A549 (cell line): ENCODE results near the gene RNF166. TPM values are rescaled to one million over a fixed set of nuclear protein-coding genes. Genes with fewer than 3 reads are reported as not detected.

ENCODE experiments used
- ATAC-seq, 2 experiments: fragments of 200-7000 bp in 1 of 2; fragments of >200 bp in 1 of 2; cut with Nextera tagmentation in 1 of 2; cut with Tn5 transposase in 1 of 2; 3 replicates each; pipeline versions ENCODE4 v1.8.0 to v1.9.1; 2018 to 2020; ENCODE audit warnings: mild to moderate bottlenecking in 1 of 2, moderate library complexity in 1 of 2
- CTCF ChIA-PET: fragments of 300-600 bp; sonication (Branson Sonifier 250); formaldehyde crosslinking; extraction: SDS; loops from one replicate; lab custom pipeline; 2021; ENCODE audit warnings: antibody characterized with exemption, inconsistent platforms; lab: Yijun Ruan, JAX
- POLR2A ChIA-PET: fragments of 350-600 bp; formaldehyde crosslinking; extraction: SDS; loops from one replicate; lab custom pipeline; 2021; ENCODE audit warnings: antibody characterized with exemption, inconsistent platforms; lab: Yijun Ruan, JAX
- DNase-seq, 2 experiments: peaks; one replicate each; pipeline versions ENCODE4 v3.0.0 to v3.0.0-alpha.2; 2011 to 2016; ENCODE audit warnings: low read depth in 1 of 2, low spot score in 1 of 2
- FAIRE-seq: peaks from 2 replicates; lab custom pipeline; 2011; peaks lifted over from hg19 to GRCh38; lab: Jason Lieb, UNC
- H3K27ac ChIP-seq, 2 experiments: fragments of >200 bp; sonication (Bioruptor Twin); formaldehyde crosslinking; 3 replicates each; pipeline ENCODE4 v1.5.1; 2016 to 2017
- H3K4me1 ChIP-seq: fragments of >200 bp; sonication (Bioruptor Twin); formaldehyde crosslinking; 3 replicates; pipeline ENCODE4 v1.6.1; 2016
- H3K4me2 ChIP-seq: fragments of >200 bp; sonication (Bioruptor Twin); formaldehyde crosslinking; 3 replicates; pipeline ENCODE4 v1.6.1; 2016
- H3K4me3 ChIP-seq: fragments of >200 bp; sonication (Bioruptor Twin); formaldehyde crosslinking; 3 replicates; pipeline ENCODE4 v1.5.1; 2016
- H3K9me3 ChIP-seq: fragments of >200 bp; sonication (Bioruptor Twin); formaldehyde crosslinking; 3 replicates; pipeline ENCODE4 v1.6.1; 2016
- BCL3 ChIP-seq: fragments of >200 bp; sonication (Bioruptor Twin); formaldehyde crosslinking; IDR thresholded peaks from 3 replicates; pipeline ENCODE4 v1.6.1; 2016
- EHF ChIP-seq: fragments of 250-450 bp; sonication (Bioruptor Pico); IDR thresholded peaks from 2 replicates; pipeline ENCODE4 v1.5.0; 2020; ENCODE audit warnings: mild to moderate bottlenecking
- FOSL2 ChIP-seq, 2 experiments: fragments of 450-650 bp in 1 of 2; fragments of >200 bp in 1 of 2; sonication (Bioruptor Twin) in 1 of 2; formaldehyde crosslinking; IDR thresholded peaks; 2 replicates each; pipeline versions ENCODE4 v1.5.0 to v1.6.1; 2016 to 2020; ENCODE audit warnings: mild to moderate bottlenecking in 1 of 2, moderate library complexity in 1 of 2
- HDAC2 ChIP-seq: fragments of 200-600 bp; sonication (generic); IDR thresholded peaks from 2 replicates; pipeline ENCODE4 v1.6.1; 2016
- JUN ChIP-seq, 2 experiments: fragments of >200 bp; sonication (Bioruptor Twin); formaldehyde crosslinking; IDR thresholded peaks; 2 replicates in 1 of 2; 3 replicates in 1 of 2; pipeline ENCODE4 v1.6.1; 2016 to 2017
- KDM1A ChIP-seq: fragments of 200-600 bp; sonication (generic); IDR thresholded peaks from 2 replicates; pipeline ENCODE4 v1.6.1; 2016; ENCODE audit warnings: low read depth, mild to moderate bottlenecking
- NPAS2 ChIP-seq: fragments of 250-450 bp; sonication (Bioruptor Pico); IDR thresholded peaks from 2 replicates; pipeline ENCODE4 v1.8.0; 2022; ENCODE audit warnings: mild to moderate bottlenecking, moderate library complexity, borderline replicate concordance
- RAD21 ChIP-seq, 2 experiments: fragments of >200 bp in 1 of 2; sonication (Bioruptor Twin) in 1 of 2; formaldehyde crosslinking in 1 of 2; IDR thresholded peaks in 1 of 2; conservative IDR thresholded peaks in 1 of 2; 2 replicates in 1 of 2; 3 replicates in 1 of 2; pipeline ENCODE4 v1.6.1; 2012 to 2018; ENCODE audit warnings: inconsistent platforms in 1 of 2
- RCOR1 ChIP-seq: fragments of 150-350 bp; IDR thresholded peaks from 2 replicates; pipeline ENCODE4 v1.6.1; 2014; ENCODE audit warnings: antibody characterized with exemption, low read length, low read depth
- RFX5 ChIP-seq: fragments of 450-650 bp; IDR thresholded peaks from 2 replicates; pipeline ENCODE4 v1.7.1; 2014; ENCODE audit warnings: antibody characterized with exemption, mild to moderate bottlenecking, moderate library complexity
- RNF2 ChIP-seq: fragments of 200-600 bp; sonication (generic); IDR thresholded peaks from 2 replicates; pipeline ENCODE4 v1.6.1; 2016; ENCODE audit warnings: low read depth, mild to moderate bottlenecking, antibody characterized with exemption, moderate library complexity, borderline replicate concordance
- SMC3 ChIP-seq: fragments of >200 bp; sonication (Bioruptor Twin); formaldehyde crosslinking; IDR thresholded peaks from 3 replicates; pipeline ENCODE4 v1.6.1; 2018; ENCODE audit warnings: inconsistent platforms
- SREBF2 ChIP-seq: fragments of 450-650 bp; IDR thresholded peaks from 2 replicates; pipeline ENCODE4 v1.6.1; 2014; ENCODE audit warnings: mild to moderate bottlenecking, moderate library complexity
- TFCP2L1 ChIP-seq: fragments of 250-450 bp; sonication (Bioruptor Pico); IDR thresholded peaks from 2 replicates; pipeline ENCODE4 v1.5.0; 2021; ENCODE audit warnings: mild to moderate bottlenecking
- WGBS: methylation state at CpG from one replicate; pipeline ENCODE4 v1.1.6; 2017; ENCODE audit errors: missing lambda C conversion rate; 5-methylcytosine and 5-hydroxymethylcytosine counted together
- polyA plus RNA-seq, 4 experiments: library from polyadenylated mRNA; depleted of rRNA in 3 of 4; stranded (reverse); fragments of >200 nt; fragmentation: RNase III in 1 of 4; extraction: RNeasy Plus Mini Kit Qiagen cat#74134 plus additional on column Dnase treatment in 1 of 4; gene quantifications; 2 replicates in 3 of 4; 3 replicates in 1 of 4; pipeline ENCODE4 v1.2.3, GENCODE V29; 2011 to 2017
- TF ChIP-seq, protein P1 (sequence below): fragments of 200-600 bp; sonication (generic); IDR thresholded peaks from 2 replicates; pipeline ENCODE4 v1.6.1; 2016; ENCODE audit warnings: antibody characterized with exemption, mild to moderate bottlenecking, moderate library complexity
- TF ChIP-seq, protein P2 (sequence below): fragments of 250-450 bp; sonication (Bioruptor Pico); IDR thresholded peaks from 2 replicates; pipeline ENCODE4 v1.5.0; 2020; ENCODE audit warnings: low read depth, mild to moderate bottlenecking, moderate library complexity
- TF ChIP-seq, protein P3 (sequence below): fragments of 450-650 bp; IDR thresholded peaks from 2 replicates; pipeline ENCODE4 v1.6.1; 2014; ENCODE audit warnings: antibody characterized with exemption
- TF ChIP-seq, protein P4 (sequence below): IDR thresholded peaks from 2 replicates; pipeline ENCODE4 v1.6.1; 2012; ENCODE audit warnings: low read depth, borderline replicate concordance

The RNF166 gene
- polyA plus RNA-seq, 2 of the 4 experiments (the other 2 are of a cell fraction): 9.4 to 11.6 TPM

GRCh38 chr16:88680554-88681083, 25.6 kb downstream of the RNF166 start (continued):
- TF ChIP-seq, protein P1, sequence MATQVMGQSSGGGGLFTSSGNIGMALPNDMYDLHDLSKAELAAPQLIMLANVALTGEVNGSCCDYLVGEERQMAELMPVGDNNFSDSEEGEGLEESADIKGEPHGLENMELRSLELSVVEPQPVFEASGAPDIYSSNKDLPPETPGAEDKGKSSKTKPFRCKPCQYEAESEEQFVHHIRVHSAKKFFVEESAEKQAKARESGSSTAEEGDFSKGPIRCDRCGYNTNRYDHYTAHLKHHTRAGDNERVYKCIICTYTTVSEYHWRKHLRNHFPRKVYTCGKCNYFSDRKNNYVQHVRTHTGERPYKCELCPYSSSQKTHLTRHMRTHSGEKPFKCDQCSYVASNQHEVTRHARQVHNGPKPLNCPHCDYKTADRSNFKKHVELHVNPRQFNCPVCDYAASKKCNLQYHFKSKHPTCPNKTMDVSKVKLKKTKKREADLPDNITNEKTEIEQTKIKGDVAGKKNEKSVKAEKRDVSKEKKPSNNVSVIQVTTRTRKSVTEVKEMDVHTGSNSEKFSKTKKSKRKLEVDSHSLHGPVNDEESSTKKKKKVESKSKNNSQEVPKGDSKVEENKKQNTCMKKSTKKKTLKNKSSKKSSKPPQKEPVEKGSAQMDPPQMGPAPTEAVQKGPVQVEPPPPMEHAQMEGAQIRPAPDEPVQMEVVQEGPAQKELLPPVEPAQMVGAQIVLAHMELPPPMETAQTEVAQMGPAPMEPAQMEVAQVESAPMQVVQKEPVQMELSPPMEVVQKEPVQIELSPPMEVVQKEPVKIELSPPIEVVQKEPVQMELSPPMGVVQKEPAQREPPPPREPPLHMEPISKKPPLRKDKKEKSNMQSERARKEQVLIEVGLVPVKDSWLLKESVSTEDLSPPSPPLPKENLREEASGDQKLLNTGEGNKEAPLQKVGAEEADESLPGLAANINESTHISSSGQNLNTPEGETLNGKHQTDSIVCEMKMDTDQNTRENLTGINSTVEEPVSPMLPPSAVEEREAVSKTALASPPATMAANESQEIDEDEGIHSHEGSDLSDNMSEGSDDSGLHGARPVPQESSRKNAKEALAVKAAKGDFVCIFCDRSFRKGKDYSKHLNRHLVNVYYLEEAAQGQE: no peak

- Histone ChIP-seq H3K4me3 (no peak overlapping the region), H3K4me1 (no peaks in the 10 kb centered on the region), H3K4me2 (no peak overlapping the region), H3K27ac (no peak overlapping the region), H3K9me3 (no peaks in the 10 kb centered on the region)
- DNase-seq (no peak), ATAC-seq (no peak), FAIRE-seq (no peak)
- 82% methylated on average over 22 of the region's 32 CpGs for WGBS
- CTCF ChIA-PET: no interaction called here
- POLR2A ChIA-PET: no interaction called here
- TF ChIP-seq, protein P2, sequence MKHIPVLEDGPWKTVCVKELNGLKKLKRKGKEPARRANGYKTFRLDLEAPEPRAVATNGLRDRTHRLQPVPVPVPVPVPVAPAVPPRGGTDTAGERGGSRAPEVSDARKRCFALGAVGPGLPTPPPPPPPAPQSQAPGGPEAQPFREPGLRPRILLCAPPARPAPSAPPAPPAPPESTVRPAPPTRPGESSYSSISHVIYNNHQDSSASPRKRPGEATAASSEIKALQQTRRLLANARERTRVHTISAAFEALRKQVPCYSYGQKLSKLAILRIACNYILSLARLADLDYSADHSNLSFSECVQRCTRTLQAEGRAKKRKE (CRISPR knock-in tag): no peak
- TF ChIP-seq EHF (CRISPR knock-in tag) (no peak), FOSL2 (IDR thresholded peaks at IDR 0.05) (no peak), FOSL2 (CRISPR knock-in tag; IDR thresholded peaks at IDR 0.05) (no peak), RNF2 (no peak), SREBF2 (no peak), NPAS2 (CRISPR knock-in tag) (no peak), HDAC2 (no peak), SMC3 (no peak), KDM1A (no peak), TFCP2L1 (CRISPR knock-in tag) (no peak), RFX5 (no peak)
- TF ChIP-seq, protein P3, sequence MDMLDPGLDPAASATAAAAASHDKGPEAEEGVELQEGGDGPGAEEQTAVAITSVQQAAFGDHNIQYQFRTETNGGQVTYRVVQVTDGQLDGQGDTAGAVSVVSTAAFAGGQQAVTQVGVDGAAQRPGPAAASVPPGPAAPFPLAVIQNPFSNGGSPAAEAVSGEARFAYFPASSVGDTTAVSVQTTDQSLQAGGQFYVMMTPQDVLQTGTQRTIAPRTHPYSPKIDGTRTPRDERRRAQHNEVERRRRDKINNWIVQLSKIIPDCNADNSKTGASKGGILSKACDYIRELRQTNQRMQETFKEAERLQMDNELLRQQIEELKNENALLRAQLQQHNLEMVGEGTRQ: no peak
- TF ChIP-seq, protein P4, sequence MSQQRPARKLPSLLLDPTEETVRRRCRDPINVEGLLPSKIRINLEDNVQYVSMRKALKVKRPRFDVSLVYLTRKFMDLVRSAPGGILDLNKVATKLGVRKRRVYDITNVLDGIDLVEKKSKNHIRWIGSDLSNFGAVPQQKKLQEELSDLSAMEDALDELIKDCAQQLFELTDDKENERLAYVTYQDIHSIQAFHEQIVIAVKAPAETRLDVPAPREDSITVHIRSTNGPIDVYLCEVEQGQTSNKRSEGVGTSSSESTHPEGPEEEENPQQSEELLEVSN: no peak
Observed at GRCh38 chr16:88678224-88678979, 27.8 kb downstream of the RNF166 start.

DNA sequence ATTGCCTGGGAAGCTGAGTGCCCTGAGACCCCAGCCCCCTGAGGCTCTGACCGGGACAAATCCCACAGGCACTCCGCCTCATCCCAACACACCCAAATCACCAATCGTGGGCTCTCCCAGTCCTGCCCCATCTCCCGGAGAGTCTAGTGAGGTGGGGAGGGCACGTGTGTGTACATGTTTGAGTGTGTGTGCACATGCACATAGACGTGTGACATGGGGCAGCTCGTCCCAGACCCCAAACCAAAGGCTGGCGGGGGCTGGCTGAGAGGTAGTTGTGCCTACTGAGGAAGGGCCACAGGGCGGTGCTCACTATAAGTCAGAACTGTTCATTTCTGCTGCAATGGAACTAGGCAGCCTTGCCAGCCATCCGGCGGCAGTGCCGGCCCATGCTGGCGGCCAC, 28.5 kb downstream of the RNF166 start:
- TF ChIP-seq RNF2: no peak
- TF ChIP-seq EHF (CRISPR knock-in tag): no peak
- no peak for TF ChIP-seq RAD21 (conservative IDR thresholded peaks at IDR 0.05 in 1 of 2, IDR thresholded peaks at IDR 0.05 in 1 of 2)
- TF ChIP-seq RCOR1: no peak
- no peak for TF ChIP-seq JUN (IDR thresholded peaks at IDR 0.05)
- no peak for TF ChIP-seq BCL3
- TF ChIP-seq RFX5: no peak
- WGBS: 84% methylated on average over 12 of the region's 13 CpGs
- FAIRE-seq: no peak
- ChIA-PET POLR2A (no interaction called here), CTCF (no interaction called here)
- Histone ChIP-seq H3K27ac (no peak overlapping the region), H3K4me2 (no peak overlapping the region), H3K9me3 (no peaks in the 10 kb centered on the region), H3K4me1 (no peaks in the 10 kb centered on the region), H3K4me3 (no peak overlapping the region)
- no peak for DNase-seq
- ATAC-seq: no peak
